GM19193 (cell line): Measurements from ENCODE around the gene LDLRAD3.

Experiments
- POLR2A ChIP-seq: IDR thresholded peaks from 4 replicates; pipeline ENCODE4 v1.6.1; 2011; ENCODE audit not compliant: insufficient read depth, insufficient read length; ENCODE audit errors: extremely low read depth

The LDLRAD3 gene

DNA sequence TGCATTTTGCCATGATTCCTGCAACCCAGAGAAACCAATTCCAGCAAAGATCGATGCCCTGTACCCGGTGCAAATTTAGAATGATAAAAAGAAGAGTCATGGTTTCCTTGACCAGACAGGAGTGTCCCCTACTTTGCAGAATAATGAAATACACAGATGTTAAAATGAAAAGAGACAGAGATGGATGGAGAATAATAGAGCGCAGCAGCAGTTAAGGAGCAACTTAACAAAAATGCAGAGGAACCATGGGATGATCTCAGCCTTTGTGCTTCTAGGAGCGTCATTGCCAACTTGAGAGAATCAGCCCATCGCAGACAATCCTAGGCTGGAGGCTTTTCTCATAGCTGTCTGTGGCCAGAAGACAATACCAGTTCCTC, 127.1 kb downstream of the LDLRAD3 start:
- TF ChIP-seq POLR2A: no peak

DNA sequence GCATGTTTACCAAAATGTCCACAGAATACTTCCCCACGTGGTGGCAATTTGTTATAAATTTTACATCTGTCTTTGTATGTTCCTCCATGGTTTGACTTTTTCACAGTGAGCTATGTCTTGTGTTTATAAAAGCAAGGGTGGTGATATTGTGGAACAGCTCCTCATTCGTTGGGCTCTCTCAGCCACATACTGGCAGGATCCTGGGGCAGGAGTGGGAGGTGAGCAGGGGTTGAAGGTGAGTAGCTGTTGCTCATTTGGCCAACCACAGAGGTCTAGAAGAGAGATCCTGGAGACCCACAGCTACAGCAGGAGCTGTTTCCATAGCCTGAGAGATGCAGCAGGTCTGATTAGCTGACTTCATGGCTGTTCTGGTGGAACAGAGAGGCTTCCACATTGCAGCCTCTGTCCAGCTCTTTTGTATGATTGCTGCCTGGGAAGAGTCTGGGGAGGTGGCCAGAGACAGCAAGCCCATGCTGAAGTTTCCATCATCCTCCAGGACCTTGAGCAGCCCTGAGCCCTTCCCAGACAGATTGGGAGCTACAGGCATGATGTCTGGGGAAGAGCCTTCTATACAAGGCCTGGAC, 128.1 kb downstream of the LDLRAD3 start:
- TF ChIP-seq POLR2A: no peak

DNA sequence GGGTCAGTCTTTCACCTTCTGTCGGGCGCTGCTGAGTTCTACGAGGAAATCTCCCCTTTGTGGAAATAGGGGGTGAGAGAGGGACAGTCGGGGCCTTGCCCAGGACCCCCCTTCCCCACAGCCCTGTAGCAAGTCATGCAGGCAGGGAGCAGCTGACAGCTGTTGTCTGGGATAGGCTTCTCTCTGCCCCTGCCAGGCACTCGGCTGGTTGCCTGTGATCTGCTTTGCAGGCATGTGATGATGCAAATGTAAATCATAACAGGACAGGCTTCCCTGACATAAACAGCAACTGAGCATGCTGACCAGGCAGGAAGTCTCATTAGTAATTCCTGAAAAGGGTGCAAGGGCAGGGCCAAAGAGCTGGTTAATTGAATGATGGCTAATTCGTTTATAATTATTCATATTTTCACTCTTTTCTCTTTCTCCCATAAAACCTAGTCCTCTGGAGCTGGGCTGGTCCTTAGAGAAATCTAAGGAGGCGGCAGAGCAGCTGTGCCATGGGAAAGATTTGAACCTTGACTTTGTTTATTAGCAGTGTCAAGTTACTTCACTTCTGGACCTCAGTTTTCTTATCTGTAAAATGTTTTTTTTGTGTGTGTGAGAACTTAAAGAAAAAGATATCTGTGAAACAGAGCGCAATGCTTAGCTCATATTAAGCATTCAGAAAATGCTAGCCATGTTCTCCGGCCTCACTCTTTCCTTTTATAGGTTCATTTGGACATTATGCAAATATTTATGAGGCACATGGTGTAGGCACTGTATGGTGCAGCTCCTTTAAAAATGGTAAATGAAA, 129.7 kb downstream of the LDLRAD3 start:
- TF ChIP-seq POLR2A: no peak

- TF ChIP-seq POLR2A: no peak
Observed at GRCh38 chr11:36074941-36075431, 131.1 kb downstream of the LDLRAD3 start.

GRCh38 chr11:36077368-36077767, 133.5 kb downstream of the LDLRAD3 start:
- TF ChIP-seq POLR2A: no peak

GRCh38 chr11:36077886-36078685, 134.2 kb downstream of the LDLRAD3 start:
- TF ChIP-seq POLR2A: no peak

- no peak for TF ChIP-seq POLR2A
Observed at GRCh38 chr11:36078686-36079055, 134.8 kb downstream of the LDLRAD3 start.

DNA sequence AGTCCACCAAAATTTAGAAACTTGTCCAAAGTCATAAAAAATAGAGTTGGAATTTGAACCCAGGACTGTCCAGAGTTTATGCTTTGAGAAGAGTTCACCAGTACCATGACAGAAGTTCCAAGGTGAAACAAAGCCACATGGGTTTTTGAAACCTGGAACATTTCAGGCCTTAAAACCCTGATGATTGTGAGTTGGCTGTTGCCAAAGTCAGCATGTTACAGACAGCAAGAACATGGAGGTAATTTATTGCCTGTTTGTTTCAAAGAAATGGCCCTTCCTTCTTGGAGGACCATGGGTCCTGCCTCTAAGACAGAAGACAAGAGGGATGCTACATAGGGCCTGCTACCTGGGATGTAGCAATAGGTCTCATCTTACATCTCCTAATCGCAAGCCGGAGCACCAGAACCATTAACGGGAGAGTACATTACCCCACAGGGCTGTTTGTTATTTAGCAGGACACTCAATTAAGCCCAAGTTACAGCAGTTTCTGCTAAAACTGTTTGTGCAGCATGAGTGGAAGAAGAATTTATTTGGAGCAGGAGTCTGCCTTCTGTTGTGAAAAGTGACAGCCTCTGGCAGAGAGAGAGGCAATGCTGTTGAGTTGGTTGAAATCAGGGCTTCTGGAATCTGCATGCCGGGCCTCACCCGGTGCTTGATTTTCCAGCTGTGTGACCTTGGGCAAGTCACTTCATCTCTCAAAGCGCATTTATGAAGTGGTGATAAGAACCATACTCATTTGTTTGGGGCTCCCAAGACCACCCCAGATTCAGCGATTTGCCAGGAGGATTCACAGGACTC, 136.2 kb downstream of the LDLRAD3 start:
- TF ChIP-seq POLR2A: no peak

- no peak for TF ChIP-seq POLR2A
Observed at GRCh38 chr11:36081274-36081945, 137.5 kb downstream of the LDLRAD3 start.

DNA sequence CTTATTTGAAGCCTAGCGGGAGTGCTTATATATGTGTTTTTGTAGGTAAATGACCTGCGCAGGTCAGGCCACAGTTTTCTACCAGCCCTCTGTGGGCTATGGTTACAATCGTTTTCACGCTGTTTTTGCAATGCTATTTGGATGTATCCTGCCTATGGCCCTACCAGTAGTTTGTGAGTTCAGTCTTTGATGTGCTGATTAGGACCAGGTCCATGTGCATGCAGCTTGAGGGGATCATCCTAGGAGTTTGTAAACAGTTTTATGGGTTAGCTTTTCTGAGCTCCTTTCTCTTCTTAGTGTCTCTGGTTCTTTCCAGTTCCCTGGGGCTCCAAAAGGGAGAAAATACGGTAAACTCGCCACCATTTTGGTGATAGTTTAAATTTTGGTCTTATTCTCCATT, 142.5 kb downstream of the LDLRAD3 start:
- no peak for TF ChIP-seq POLR2A

- TF ChIP-seq POLR2A: no peak
Observed at GRCh38 chr11:36088266-36088972, 144.6 kb downstream of the LDLRAD3 start.

DNA sequence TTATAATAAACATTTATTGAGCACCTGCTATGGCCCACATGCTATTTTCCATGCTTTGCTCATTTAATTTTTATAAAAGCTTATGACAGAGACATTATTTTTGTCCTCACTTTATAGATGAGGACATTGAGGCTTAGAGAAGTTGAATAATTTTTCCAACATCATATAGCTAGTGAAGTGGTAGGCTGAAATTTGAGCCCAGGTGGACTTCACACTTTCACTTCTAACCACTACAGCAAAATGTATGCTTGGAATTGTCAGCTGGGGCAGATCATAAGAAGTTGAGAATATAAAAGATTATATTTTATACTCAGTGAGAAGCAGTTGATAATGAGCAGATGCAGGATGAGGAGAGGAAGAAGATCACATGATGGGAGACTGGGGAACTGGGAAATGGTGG, 146.1 kb downstream of the LDLRAD3 start:
- TF ChIP-seq POLR2A: no peak

- TF ChIP-seq POLR2A: no peak
Observed at GRCh38 chr11:36090356-36091109, 146.7 kb downstream of the LDLRAD3 start.
